ENCODE data around the gene TENM4.

TENM4 gene

DNA sequence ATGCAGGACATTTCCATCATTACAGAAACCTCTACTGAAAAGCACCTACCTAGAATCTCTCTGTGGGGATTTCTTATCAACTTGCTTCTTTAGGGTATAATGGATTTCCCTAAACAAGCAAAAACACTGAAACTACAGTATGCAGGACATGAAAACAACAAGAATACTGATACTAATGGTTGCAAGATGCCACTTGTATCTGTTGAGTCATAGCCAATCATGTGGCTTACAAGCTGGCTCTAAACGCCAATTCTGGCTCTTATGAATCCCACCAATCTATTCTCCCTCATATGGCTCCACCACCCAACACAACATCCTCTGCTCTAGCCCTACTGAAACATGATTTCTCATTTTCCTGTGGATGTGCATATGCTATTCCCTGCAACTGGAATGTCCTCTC lies 22.6 kb downstream of the TENM4 start:
- whole genome bisulfite sequencing, 2 experiments (ENCODE audit: insufficient coverage in 2 of 2) = 91 to 100% methylated on average over 1 of the region's 1 CpG
- no peak overlapping the region for H3K27ac ChIP-seq (ENCODE audit: low read depth, low read length, severe bottlenecking)
- no peak overlapping the region for H3K4me3 ChIP-seq (ENCODE audit: extremely low read depth, insufficient read depth, low read length, poor library complexity, severe bottlenecking)

GRCh38 chr11:79417069-79417920 lies 23.5 kb downstream of the TENM4 start:
- Histone ChIP-seq H3K4me3 (ENCODE audit: extremely low read depth, insufficient read depth, low read length, poor library complexity, severe bottlenecking) (no peak overlapping the region), H3K36me3 (ENCODE audit: control insufficient read depth, insufficient read depth, low read length) (no peaks in the 10 kb centered on the region), H3K4me1 (ENCODE audit: control insufficient read depth, insufficient read depth, low read length, poor library complexity, severe bottlenecking) (peaks cover 31% of the 10 kb centered on the region), H3K9me3 (ENCODE audit: control insufficient read depth, low read length) (peaks cover 11% of the 10 kb centered on the region), H3K27ac (ENCODE audit: low read depth, low read length, severe bottlenecking) (no peak overlapping the region)
- whole genome bisulfite sequencing, 2 experiments (ENCODE audit: insufficient coverage in 2 of 2) = 76 to 86% methylated on average over 5 to 6 of the region's 6 CpGs

More for the DNA sequence above, 22.6 kb downstream of the TENM4 start:
- H3K4me1 ChIP-seq (ENCODE audit: control insufficient read depth, insufficient read depth, low read length, poor library complexity, severe bottlenecking) = peaks cover 31% of the 10 kb centered on the region
- peaks cover 11% of the 10 kb centered on the region for H3K9me3 ChIP-seq (ENCODE audit: control insufficient read depth, low read length)
- H3K36me3 ChIP-seq (ENCODE audit: control insufficient read depth, insufficient read depth, low read length) = no peaks in the 10 kb centered on the region

- H3K27ac ChIP-seq (ENCODE audit: low read depth, low read length, severe bottlenecking) = no peak overlapping the region
- H3K4me3 ChIP-seq (ENCODE audit: extremely low read depth, insufficient read depth, low read length, poor library complexity, severe bottlenecking) = no peak overlapping the region
- peaks cover 11% of the 10 kb centered on the region for H3K9me3 ChIP-seq (ENCODE audit: control insufficient read depth, low read length)
- no peaks in the 10 kb centered on the region for H3K36me3 ChIP-seq (ENCODE audit: control insufficient read depth, insufficient read depth, low read length)
- H3K4me1 ChIP-seq (ENCODE audit: control insufficient read depth, insufficient read depth, low read length, poor library complexity, severe bottlenecking) = peaks cover 31% of the 10 kb centered on the region
- no CpG with 5 or more reads among the region's 1 CpG for WGBS, 2 experiments (ENCODE audit: insufficient coverage in 2 of 2)
Observed at GRCh38 chr11:79415912-79416311, 24.9 kb downstream of the TENM4 start.

DNA sequence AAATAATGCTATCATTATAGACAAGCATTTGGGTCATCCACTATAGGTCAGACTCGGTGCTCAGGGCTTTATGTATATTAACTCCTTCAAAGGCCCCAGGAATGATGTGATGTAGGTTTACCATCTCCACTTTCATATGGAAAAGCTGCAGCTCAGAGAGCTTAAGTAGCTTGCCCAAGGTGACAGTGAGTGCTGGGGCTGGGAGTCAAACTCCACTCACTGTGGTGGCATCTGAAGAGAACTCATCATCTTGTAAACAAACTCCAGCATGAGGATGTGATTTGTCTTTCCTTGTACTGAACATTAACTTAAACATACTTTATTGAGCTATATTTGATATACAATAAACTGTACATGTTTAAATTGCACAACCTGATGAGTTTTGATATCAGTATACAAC lies 25.4 kb downstream of the TENM4 start:
- H3K36me3 ChIP-seq (ENCODE audit: control insufficient read depth, insufficient read depth, low read length) = no peaks in the 10 kb centered on the region
- peaks cover 31% of the 10 kb centered on the region for H3K4me1 ChIP-seq (ENCODE audit: control insufficient read depth, insufficient read depth, low read length, poor library complexity, severe bottlenecking)
- H3K27ac ChIP-seq (ENCODE audit: low read depth, low read length, severe bottlenecking) = no peak overlapping the region
- H3K4me3 ChIP-seq (ENCODE audit: extremely low read depth, insufficient read depth, low read length, poor library complexity, severe bottlenecking) = no peak overlapping the region
- H3K9me3 ChIP-seq (ENCODE audit: control insufficient read depth, low read length) = peaks cover 11% of the 10 kb centered on the region
- no CpG with 5 or more reads among the region's 1 CpG for WGBS, 2 experiments (ENCODE audit: insufficient coverage in 2 of 2)

DNA sequence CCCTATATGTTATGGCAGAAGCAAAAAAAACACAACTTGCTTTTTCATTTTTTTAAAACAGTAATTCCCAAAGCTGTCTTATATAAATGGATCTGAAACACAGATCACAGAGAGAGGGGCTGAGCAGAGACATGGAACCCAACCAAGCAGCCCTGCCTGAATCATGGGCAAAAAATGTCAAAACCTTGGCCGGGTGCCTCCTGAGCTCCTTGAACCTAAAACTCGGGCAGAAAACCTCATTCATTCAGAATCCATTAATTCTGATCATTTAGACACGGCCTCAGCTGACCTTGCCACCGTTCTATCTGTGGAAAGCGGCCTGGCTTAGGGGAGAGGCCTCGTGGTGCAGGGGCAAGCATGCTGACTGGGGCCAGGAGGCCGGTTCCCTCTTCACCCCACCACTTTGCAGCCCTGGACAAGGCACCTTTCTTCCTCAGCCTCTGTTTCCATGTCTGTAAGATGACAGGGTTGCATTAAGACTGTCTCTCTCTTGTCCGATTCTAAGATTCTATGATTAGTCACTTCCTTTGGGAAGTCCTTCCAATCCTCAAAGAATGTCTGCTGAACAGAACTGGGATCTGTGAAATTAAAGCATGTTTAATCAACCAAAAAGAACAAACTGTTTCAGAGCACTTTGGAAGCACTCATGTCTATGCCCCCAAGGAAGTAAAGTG lies 26.0 kb downstream of the TENM4 start:
- Histone ChIP-seq H3K36me3 (ENCODE audit: control insufficient read depth, insufficient read depth, low read length) (no peaks in the 10 kb centered on the region), H3K9me3 (ENCODE audit: control insufficient read depth, low read length) (peaks cover 11% of the 10 kb centered on the region), H3K4me1 (ENCODE audit: control insufficient read depth, insufficient read depth, low read length, poor library complexity, severe bottlenecking) (peaks cover 31% of the 10 kb centered on the region), H3K4me3 (ENCODE audit: extremely low read depth, insufficient read depth, low read length, poor library complexity, severe bottlenecking) (no peak overlapping the region), H3K27ac (ENCODE audit: low read depth, low read length, severe bottlenecking) (peak overlapping the region; percentile 50)
- WGBS, 2 experiments (ENCODE audit: insufficient coverage in 2 of 2) = 84 to 97% methylated on average over 7 of the region's 8 CpGs

GRCh38 chr11:79414041-79414440 lies 26.8 kb downstream of the TENM4 start:
- no peaks in the 10 kb centered on the region for H3K36me3 ChIP-seq (ENCODE audit: control insufficient read depth, insufficient read depth, low read length)
- no peak overlapping the region for H3K27ac ChIP-seq (ENCODE audit: low read depth, low read length, severe bottlenecking)
- H3K4me3 ChIP-seq (ENCODE audit: extremely low read depth, insufficient read depth, low read length, poor library complexity, severe bottlenecking) = no peak overlapping the region
- WGBS, 2 experiments (ENCODE audit: insufficient coverage in 2 of 2) = 83 to 92% methylated on average over 2 to 3 of the region's 3 CpGs
- peaks cover 11% of the 10 kb centered on the region for H3K9me3 ChIP-seq (ENCODE audit: control insufficient read depth, low read length)
- H3K4me1 ChIP-seq (ENCODE audit: control insufficient read depth, insufficient read depth, low read length, poor library complexity, severe bottlenecking) = peaks cover 29% of the 10 kb centered on the region

DNA sequence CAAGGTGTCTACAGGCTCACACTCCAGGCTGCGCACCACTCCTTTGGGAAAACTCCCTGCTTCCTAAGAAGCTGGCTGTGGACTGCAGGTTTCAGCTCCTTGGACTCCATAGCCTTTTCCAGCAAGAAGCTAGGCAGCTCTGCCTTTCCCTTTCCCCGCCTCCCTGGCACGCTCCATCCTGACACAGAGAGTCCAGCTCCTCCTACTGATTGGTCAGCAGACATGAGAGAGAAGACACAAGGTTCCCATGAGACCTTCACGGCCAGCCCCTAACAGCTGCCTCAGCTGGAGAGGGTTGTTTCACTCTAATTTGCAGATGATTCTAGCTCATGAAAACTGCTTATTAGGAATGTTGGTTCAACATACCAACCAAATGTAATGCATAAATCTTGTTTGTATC lies 27.6 kb downstream of the TENM4 start:
- peaks cover 24% of the 10 kb centered on the region for H3K4me1 ChIP-seq (ENCODE audit: control insufficient read depth, insufficient read depth, low read length, poor library complexity, severe bottlenecking)
- H3K4me3 ChIP-seq (ENCODE audit: extremely low read depth, insufficient read depth, low read length, poor library complexity, severe bottlenecking) = no peak overlapping the region
- no peaks in the 10 kb centered on the region for H3K36me3 ChIP-seq (ENCODE audit: control insufficient read depth, insufficient read depth, low read length)
- WGBS, 2 experiments (ENCODE audit: insufficient coverage in 2 of 2) = 37 to 62% methylated on average over 3 of the region's 4 CpGs
- H3K9me3 ChIP-seq (ENCODE audit: control insufficient read depth, low read length) = peaks cover 11% of the 10 kb centered on the region
- no peak overlapping the region for H3K27ac ChIP-seq (ENCODE audit: low read depth, low read length, severe bottlenecking)

- H3K27ac ChIP-seq (ENCODE audit: low read depth, low read length, severe bottlenecking) = no peak overlapping the region
- WGBS, 2 experiments (ENCODE audit: insufficient coverage in 2 of 2) = 89 to 100% methylated on average over 1 of the region's 1 CpG
- H3K9me3 ChIP-seq (ENCODE audit: control insufficient read depth, low read length) = peaks cover 11% of the 10 kb centered on the region
- no peaks in the 10 kb centered on the region for H3K36me3 ChIP-seq (ENCODE audit: control insufficient read depth, insufficient read depth, low read length)
- no peak overlapping the region for H3K4me3 ChIP-seq (ENCODE audit: extremely low read depth, insufficient read depth, low read length, poor library complexity, severe bottlenecking)
- peaks cover 23% of the 10 kb centered on the region for H3K4me1 ChIP-seq (ENCODE audit: control insufficient read depth, insufficient read depth, low read length, poor library complexity, severe bottlenecking)
Observed at GRCh38 chr11:79412761-79413160, 28.1 kb downstream of the TENM4 start.

DNA sequence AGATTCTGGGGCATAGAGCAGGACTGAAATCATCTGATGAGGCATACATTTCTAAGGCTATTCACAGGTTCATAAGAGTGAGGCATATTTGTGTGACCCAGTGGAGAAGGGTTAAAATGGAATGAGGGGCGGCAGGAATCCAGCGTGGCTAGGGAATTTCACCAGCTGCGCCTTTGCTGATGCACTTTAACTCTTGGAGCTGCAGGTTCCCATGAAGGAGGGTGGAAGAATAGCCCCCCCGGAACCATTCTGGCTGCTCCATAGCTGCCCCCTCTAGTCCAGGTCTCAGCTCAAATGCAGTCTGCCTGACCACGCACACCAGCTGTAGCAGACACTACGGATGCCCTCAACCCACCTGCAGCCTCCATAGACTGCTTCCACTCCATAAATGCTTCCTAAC lies 31.5 kb downstream of the TENM4 start:
- no peaks in the 10 kb centered on the region for H3K36me3 ChIP-seq (ENCODE audit: control insufficient read depth, insufficient read depth, low read length)
- peaks cover 5% of the 10 kb centered on the region for H3K4me1 ChIP-seq (ENCODE audit: control insufficient read depth, insufficient read depth, low read length, poor library complexity, severe bottlenecking)
- H3K4me3 ChIP-seq (ENCODE audit: extremely low read depth, insufficient read depth, low read length, poor library complexity, severe bottlenecking) = no peak overlapping the region
- WGBS, 2 experiments (ENCODE audit: insufficient coverage in 2 of 2) = 100% methylated on average over 5 of the region's 6 CpGs
- no peaks in the 10 kb centered on the region for H3K9me3 ChIP-seq (ENCODE audit: control insufficient read depth, low read length)
- H3K27ac ChIP-seq (ENCODE audit: low read depth, low read length, severe bottlenecking) = no peak overlapping the region

DNA sequence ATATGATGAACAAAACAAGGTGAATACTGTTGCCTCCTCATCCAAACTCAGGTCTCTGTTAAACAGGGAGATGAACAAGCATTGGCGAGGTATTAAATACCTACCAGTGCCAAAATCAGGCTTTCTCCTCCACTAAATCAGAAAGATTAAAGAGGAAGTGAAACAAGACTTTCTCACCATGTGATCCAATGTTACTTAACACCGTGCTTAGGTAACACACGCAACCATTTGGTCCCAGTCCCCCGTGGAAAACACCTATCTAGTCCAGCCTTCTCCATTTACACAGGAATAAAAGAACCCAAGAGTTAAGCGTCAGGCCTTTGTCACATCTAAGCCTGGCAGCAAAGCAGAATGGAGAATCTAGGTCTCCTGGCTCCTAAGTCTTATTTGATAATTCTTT lies 34.5 kb downstream of the TENM4 start:
- no peaks in the 10 kb centered on the region for H3K9me3 ChIP-seq (ENCODE audit: control insufficient read depth, low read length)
- 80 to 89% methylated on average over 3 of the region's 5 CpGs for WGBS, 2 experiments (ENCODE audit: insufficient coverage in 2 of 2)
- no peaks in the 10 kb centered on the region for H3K36me3 ChIP-seq (ENCODE audit: control insufficient read depth, insufficient read depth, low read length)
- no peaks in the 10 kb centered on the region for H3K4me1 ChIP-seq (ENCODE audit: control insufficient read depth, insufficient read depth, low read length, poor library complexity, severe bottlenecking)
- H3K4me3 ChIP-seq (ENCODE audit: extremely low read depth, insufficient read depth, low read length, poor library complexity, severe bottlenecking) = no peak overlapping the region
- H3K27ac ChIP-seq (ENCODE audit: low read depth, low read length, severe bottlenecking) = no peak overlapping the region

DNA sequence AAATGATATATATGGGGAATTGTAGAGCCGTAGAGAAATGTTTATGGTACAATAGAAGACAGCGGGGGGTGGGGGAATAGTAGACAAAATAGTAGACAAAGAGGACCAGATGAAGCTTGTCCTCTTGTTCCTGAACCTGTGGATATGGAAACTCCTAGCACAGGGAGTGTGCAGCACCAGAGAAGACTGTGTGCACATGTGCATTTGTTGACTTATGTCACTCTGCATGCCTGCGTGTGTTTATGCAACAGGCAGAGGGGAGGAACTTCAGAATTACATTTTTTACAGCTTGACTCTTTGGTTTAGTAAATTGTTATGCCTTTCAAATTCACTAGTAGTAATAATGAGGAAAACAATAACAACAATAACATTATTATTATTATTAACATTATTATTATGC lies 36.0 kb downstream of the TENM4 start:
- WGBS, 2 experiments (ENCODE audit: insufficient coverage in 2 of 2) = 93 to 100% methylated on average over 1 to 2 of the region's 3 CpGs
- no peaks in the 10 kb centered on the region for H3K9me3 ChIP-seq (ENCODE audit: control insufficient read depth, low read length)

More for the DNA sequence above, 36.0 kb downstream of the TENM4 start:
- Histone ChIP-seq H3K27ac (ENCODE audit: low read depth, low read length, severe bottlenecking) (no peak overlapping the region), H3K4me1 (ENCODE audit: control insufficient read depth, insufficient read depth, low read length, poor library complexity, severe bottlenecking) (no peaks in the 10 kb centered on the region), H3K4me3 (ENCODE audit: extremely low read depth, insufficient read depth, low read length, poor library complexity, severe bottlenecking) (no peak overlapping the region), H3K36me3 (ENCODE audit: control insufficient read depth, insufficient read depth, low read length) (no peaks in the 10 kb centered on the region)
